ENCODE data around the gene SYMPK.

The SYMPK gene

DNA sequence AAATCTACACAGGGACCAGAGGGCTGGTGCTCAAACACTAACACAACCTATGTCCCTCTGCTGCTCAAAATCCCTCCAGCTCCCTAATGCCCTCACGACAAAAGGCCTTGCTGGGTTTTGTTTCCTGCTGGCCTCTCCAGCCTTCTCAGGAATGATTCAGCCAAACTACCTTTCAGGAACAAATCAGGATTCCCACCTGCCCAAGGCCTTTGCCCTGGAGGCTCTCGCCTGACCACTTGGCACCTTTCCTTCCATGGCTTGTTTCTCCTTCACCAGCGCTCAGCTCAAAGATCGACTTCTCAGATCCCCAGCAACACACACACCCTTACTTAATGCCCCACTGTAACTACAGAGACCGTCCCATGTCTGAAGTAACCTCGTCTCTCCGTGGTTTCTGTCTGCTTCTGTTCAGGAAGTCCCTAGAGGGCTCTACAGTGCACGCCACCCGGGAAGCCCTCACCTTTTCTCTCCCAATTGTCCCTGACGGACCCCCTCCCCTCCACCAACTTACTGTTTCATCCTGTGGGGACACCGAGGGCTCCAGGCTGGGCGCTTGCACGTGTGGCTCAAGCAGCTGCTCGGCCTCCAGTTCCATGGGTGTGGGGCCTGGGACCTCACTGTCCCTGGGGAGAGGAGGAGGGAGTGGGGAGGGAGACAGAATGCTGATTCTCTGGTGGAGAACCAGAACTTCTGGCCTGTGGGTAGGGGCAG lies 90.7 kb downstream of the SYMPK start:
- peaks cover 10% of the 10 kb centered on the region for H3K4me1 ChIP-seq
- no peaks in the 10 kb centered on the region for H3K9me3 ChIP-seq (ENCODE audit: control insufficient read depth, low read length)
- H2AFZ ChIP-seq, result no peak overlapping the region
- no peak overlapping the region for H3K27ac ChIP-seq
- H3K36me3 ChIP-seq (ENCODE audit: control insufficient read depth, insufficient read depth, low read length), result no peaks in the 10 kb centered on the region
- H3K9ac ChIP-seq, result no peak overlapping the region
- no peak overlapping the region for H3K4me2 ChIP-seq (ENCODE audit: low read length)
- H3K4me3 ChIP-seq (ENCODE audit: low read depth, low read length), result no peak overlapping the region
- H3K27me3 ChIP-seq (ENCODE audit: control insufficient read depth, insufficient read depth, low read length), result no peaks in the 10 kb centered on the region
- no peak for TF ChIP-seq CTCF (IDR thresholded peaks at IDR 0.05)
- H3K79me2 ChIP-seq, result no peaks in the 10 kb centered on the region

DNA sequence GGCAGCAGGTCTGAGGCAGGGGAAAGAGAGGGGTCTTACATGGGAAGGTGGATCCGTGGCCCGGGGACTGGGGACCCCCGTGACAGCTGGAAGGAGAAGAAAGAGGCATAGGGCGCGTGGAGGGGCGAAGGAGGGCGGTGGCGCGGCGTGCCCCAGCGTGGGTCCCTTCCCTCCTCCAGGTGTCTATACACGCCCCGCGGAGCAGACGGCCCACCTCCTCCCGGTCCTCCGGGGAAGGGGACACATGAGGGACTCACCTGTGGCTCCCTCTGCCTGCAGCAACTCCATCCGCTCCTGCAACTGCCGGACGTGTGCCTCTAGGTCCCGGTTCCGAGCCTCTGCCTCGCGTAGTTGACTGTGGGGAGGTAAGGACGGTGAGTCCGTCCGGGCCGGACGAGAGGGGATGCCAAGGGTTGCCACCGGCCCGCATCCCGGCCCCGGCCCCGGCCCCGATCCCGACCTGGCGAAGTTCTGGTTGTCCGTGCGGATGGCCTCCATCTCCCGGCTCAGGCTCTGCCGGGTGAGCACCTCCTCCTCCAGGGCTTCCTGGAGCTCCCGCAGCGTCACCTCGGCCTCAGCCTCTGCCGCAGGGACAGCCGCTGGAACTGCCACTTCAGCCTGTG lies 91.5 kb downstream of the SYMPK start:
- Histone ChIP-seq H3K36me3 (ENCODE audit: control insufficient read depth, insufficient read depth, low read length) (no peaks in the 10 kb centered on the region), H3K9me3 (ENCODE audit: control insufficient read depth, low read length) (no peaks in the 10 kb centered on the region), H3K27me3 (ENCODE audit: control insufficient read depth, insufficient read depth, low read length) (no peaks in the 10 kb centered on the region), H3K27ac (peak overlapping the region; percentile 90), H3K4me1 (peaks cover 13% of the 10 kb centered on the region), H3K4me2 (ENCODE audit: low read length) (peak overlapping the region; percentile 98), H2AFZ (no peak overlapping the region), H3K4me3 (ENCODE audit: low read depth, low read length) (peak overlapping the region; percentile 82), H3K9ac (no peak overlapping the region), H3K79me2 (no peaks in the 10 kb centered on the region)
- TF ChIP-seq CTCF (IDR thresholded peaks at IDR 0.05), result no peak

DNA sequence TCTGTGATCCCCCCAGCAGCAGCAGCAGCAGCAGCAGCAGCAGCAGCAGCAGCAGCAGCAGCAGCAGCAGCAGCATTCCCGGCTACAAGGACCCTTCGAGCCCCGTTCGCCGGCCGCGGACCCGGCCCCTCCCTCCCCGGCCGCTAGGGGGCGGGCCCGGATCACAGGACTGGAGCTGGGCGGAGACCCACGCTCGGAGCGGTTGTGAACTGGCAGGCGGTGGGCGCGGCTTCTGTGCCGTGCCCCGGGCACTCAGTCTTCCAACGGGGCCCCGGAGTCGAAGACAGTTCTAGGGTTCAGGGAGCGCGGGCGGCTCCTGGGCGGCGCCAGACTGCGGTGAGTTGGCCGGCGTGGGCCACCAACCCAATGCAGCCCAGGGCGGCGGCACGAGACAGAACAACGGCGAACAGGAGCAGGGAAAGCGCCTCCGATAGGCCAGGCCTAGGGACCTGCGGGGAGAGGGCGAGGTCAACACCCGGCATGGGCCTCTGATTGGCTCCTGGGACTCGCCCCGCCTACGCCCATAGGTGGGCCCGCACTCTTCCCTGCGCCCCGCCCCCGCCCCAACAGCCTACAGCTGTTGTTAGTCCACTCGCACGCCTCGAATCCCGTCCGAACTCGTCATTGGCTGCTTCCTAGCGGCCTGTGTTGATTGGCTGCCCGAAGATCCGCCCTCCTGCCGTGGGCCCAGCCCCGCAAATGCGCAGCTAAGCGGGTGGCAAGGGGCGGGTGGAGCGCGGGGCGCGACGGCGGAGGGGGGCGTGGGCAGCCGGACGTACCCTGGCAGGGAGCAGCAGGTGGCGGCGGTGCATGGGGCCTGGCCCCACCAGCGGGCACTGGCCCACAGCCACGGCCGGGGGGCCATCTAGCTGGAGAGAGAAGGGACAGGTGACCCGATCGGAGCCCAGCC lies 92.5 kb downstream of the SYMPK start:
- Histone ChIP-seq H2AFZ (peak overlapping the region; percentile 92), H3K4me3 (ENCODE audit: low read depth, low read length) (peak overlapping the region; percentile 82), H3K4me2 (ENCODE audit: low read length) (peak overlapping the region; percentile 98), H3K9me3 (ENCODE audit: control insufficient read depth, low read length) (no peaks in the 10 kb centered on the region), H3K9ac (no peak overlapping the region), H3K27ac (peak overlapping the region; percentile 90), H3K36me3 (ENCODE audit: control insufficient read depth, insufficient read depth, low read length) (no peaks in the 10 kb centered on the region), H3K27me3 (ENCODE audit: control insufficient read depth, insufficient read depth, low read length) (no peaks in the 10 kb centered on the region), H3K4me1 (peaks cover 20% of the 10 kb centered on the region), H3K79me2 (peaks cover 7% of the 10 kb centered on the region)
- TF ChIP-seq CTCF (IDR thresholded peaks at IDR 0.05), result peak; percentile 99

GRCh38 chr19:45769821-45770191 lies 93.1 kb downstream of the SYMPK start:
- no peaks in the 10 kb centered on the region for H3K36me3 ChIP-seq (ENCODE audit: control insufficient read depth, insufficient read depth, low read length)
- peak overlapping the region; percentile 90 for H3K27ac ChIP-seq
- no peaks in the 10 kb centered on the region for H3K9me3 ChIP-seq (ENCODE audit: control insufficient read depth, low read length)
- H3K27me3 ChIP-seq (ENCODE audit: control insufficient read depth, insufficient read depth, low read length), result no peaks in the 10 kb centered on the region
- peaks cover 13% of the 10 kb centered on the region for H3K79me2 ChIP-seq
- peaks cover 24% of the 10 kb centered on the region for H3K4me1 ChIP-seq
- no peak for TF ChIP-seq CTCF (IDR thresholded peaks at IDR 0.05)
- H2AFZ ChIP-seq, result peak overlapping the region; percentile 92
- peak overlapping the region; percentile 82 for H3K4me3 ChIP-seq (ENCODE audit: low read depth, low read length)
- peak overlapping the region; percentile 98 for H3K4me2 ChIP-seq (ENCODE audit: low read length)
- no peak overlapping the region for H3K9ac ChIP-seq
